Measurements from ENCODE around the gene TSHZ1.

The TSHZ1 gene

GRCh38 chr18:75249175-75249518 lies 38.5 kb downstream of the TSHZ1 start:
- DNase-seq = no peak

GRCh38 chr18:75249672-75250470 lies 39.3 kb downstream of the TSHZ1 start:
- no peak for DNase-seq

- no peak for DNase-seq
Observed at GRCh38 chr18:75250471-75250821, 39.8 kb downstream of the TSHZ1 start.

GRCh38 chr18:75251466-75251865 lies 40.9 kb downstream of the TSHZ1 start:
- no peak for DNase-seq

GRCh38 chr18:75252136-75252535 lies 41.5 kb downstream of the TSHZ1 start:
- no peak for DNase-seq

GRCh38 chr18:75253043-75253442 lies 42.4 kb downstream of the TSHZ1 start:
- no peak for DNase-seq

GRCh38 chr18:75253784-75254183 lies 43.2 kb downstream of the TSHZ1 start:
- no peak for DNase-seq

- no peak for DNase-seq
Observed at GRCh38 chr18:75255094-75255493, 44.5 kb downstream of the TSHZ1 start.

GRCh38 chr18:75256376-75256775 lies 45.8 kb downstream of the TSHZ1 start:
- no peak for DNase-seq

GRCh38 chr18:75257605-75258004 lies 47.0 kb downstream of the TSHZ1 start:
- DNase-seq = no peak

GRCh38 chr18:75261430-75262223 lies 51.0 kb downstream of the TSHZ1 start:
- no peak for DNase-seq

- DNase-seq = no peak
Observed at GRCh38 chr18:75262511-75262910, 51.9 kb downstream of the TSHZ1 start.

GRCh38 chr18:75264195-75264594 lies 53.6 kb downstream of the TSHZ1 start:
- no peak for DNase-seq

GRCh38 chr18:75264926-75265597 lies 54.5 kb downstream of the TSHZ1 start:
- DNase-seq = no peak

GRCh38 chr18:75265872-75266271 lies 55.3 kb downstream of the TSHZ1 start:
- no peak for DNase-seq

GRCh38 chr18:75267643-75268363 lies 57.2 kb downstream of the TSHZ1 start:
- DNase-seq = no peak

GRCh38 chr18:75268364-75268646 lies 57.7 kb downstream of the TSHZ1 start:
- DNase-seq = no peak

- DNase-seq = no peak
Observed at GRCh38 chr18:75269124-75269680, 58.6 kb downstream of the TSHZ1 start.

- no peak for DNase-seq
Observed at GRCh38 chr18:75269696-75270095, 59.1 kb downstream of the TSHZ1 start.

- DNase-seq = no peak
Observed at GRCh38 chr18:75271952-75272351, 61.4 kb downstream of the TSHZ1 start.

GRCh38 chr18:75273817-75274216 lies 63.2 kb downstream of the TSHZ1 start:
- DNase-seq = no peak

GRCh38 chr18:75275226-75275625 lies 64.6 kb downstream of the TSHZ1 start:
- DNase-seq = no peak

Measured in NCI-H446 treated with DMSO at 0.1 percent for 48 hours (cell line).